ENCODE data around the gene ZNF358. TPM values are rescaled to one million over a fixed set of nuclear protein-coding genes. Genes with fewer than 3 reads are reported as not detected.
A peak's percentile ranks its signal among the peaks of the same experiment; 100 is the strongest.

Gene ZNF358
- total RNA-seq, 1 experiment from 2014 or later, result 30.2 TPM

DNA sequence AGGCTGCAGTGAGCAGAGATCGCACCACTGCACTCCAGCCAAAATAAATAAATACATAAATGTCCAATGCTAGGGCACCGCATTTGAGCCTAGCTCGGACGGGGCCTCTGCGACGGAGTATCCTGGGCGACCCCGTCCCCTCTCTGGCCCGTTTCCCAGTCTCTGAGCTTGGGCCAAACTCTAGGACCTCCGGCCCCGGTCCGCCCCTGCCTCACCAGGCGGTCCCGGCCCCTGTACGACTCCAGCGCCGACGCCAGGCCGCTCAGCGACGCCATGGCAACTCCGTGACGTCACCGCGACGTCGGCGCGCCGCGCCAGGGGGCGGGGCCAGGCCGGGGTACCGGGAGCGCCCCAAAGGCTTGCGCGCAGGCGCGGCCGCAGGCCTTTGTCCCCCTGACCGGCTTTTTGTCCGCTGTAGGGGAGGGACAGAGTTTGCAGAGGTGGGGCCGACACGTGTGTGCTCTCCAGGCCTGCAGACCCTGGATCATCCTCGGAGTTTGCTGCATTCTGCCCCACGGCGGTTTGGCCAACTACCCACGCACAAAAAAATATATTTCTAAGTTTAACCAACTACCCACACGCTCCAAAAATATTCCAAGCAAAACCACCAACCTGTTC is 27.1 kb upstream of the ZNF358 start, which contains the start of gene PEX11G:
TSS of gene PEX11G (minus strand) at position 300 of the 618 bp plus-strand sequence. CDS start at position 275, 25 bp downstream.
- TF ChIP-seq, protein P1, sequence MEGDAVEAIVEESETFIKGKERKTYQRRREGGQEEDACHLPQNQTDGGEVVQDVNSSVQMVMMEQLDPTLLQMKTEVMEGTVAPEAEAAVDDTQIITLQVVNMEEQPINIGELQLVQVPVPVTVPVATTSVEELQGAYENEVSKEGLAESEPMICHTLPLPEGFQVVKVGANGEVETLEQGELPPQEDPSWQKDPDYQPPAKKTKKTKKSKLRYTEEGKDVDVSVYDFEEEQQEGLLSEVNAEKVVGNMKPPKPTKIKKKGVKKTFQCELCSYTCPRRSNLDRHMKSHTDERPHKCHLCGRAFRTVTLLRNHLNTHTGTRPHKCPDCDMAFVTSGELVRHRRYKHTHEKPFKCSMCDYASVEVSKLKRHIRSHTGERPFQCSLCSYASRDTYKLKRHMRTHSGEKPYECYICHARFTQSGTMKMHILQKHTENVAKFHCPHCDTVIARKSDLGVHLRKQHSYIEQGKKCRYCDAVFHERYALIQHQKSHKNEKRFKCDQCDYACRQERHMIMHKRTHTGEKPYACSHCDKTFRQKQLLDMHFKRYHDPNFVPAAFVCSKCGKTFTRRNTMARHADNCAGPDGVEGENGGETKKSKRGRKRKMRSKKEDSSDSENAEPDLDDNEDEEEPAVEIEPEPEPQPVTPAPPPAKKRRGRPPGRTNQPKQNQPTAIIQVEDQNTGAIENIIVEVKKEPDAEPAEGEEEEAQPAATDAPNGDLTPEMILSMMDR (IDR thresholded peaks at IDR 0.05), result no peak
- TF ChIP-seq TCF7L2 (IDR thresholded peaks at IDR 0.05; ENCODE audit: low read depth, low read length) (0 out of 2 replicates have a peak, but pooled peaks have one; percentile 24), SIN3A (IDR thresholded peaks at IDR 0.05; ENCODE audit: borderline replicate concordance, insufficient read depth, low read depth, low read length) (peak; percentile 74; the same call in 1 of the 2 replicates)
- TF ChIP-seq, protein P2, sequence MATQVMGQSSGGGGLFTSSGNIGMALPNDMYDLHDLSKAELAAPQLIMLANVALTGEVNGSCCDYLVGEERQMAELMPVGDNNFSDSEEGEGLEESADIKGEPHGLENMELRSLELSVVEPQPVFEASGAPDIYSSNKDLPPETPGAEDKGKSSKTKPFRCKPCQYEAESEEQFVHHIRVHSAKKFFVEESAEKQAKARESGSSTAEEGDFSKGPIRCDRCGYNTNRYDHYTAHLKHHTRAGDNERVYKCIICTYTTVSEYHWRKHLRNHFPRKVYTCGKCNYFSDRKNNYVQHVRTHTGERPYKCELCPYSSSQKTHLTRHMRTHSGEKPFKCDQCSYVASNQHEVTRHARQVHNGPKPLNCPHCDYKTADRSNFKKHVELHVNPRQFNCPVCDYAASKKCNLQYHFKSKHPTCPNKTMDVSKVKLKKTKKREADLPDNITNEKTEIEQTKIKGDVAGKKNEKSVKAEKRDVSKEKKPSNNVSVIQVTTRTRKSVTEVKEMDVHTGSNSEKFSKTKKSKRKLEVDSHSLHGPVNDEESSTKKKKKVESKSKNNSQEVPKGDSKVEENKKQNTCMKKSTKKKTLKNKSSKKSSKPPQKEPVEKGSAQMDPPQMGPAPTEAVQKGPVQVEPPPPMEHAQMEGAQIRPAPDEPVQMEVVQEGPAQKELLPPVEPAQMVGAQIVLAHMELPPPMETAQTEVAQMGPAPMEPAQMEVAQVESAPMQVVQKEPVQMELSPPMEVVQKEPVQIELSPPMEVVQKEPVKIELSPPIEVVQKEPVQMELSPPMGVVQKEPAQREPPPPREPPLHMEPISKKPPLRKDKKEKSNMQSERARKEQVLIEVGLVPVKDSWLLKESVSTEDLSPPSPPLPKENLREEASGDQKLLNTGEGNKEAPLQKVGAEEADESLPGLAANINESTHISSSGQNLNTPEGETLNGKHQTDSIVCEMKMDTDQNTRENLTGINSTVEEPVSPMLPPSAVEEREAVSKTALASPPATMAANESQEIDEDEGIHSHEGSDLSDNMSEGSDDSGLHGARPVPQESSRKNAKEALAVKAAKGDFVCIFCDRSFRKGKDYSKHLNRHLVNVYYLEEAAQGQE (IDR thresholded peaks at IDR 0.05; ENCODE audit: insufficient read depth in 1 of 2, low read depth in 2 of 2, low read length in 1 of 2), result peak in 1 of 2 experiments; percentile 52; a peak in 1 of 4 replicates
- peak within 1 kb of the TSS; percentile 90 for H3K27ac ChIP-seq (ENCODE audit: low read length)
- intact Hi-C loops (cut with micrococcal nuclease; ENCODE audit: unreplicated experiment), result no loop called here
- ChIA-PET CTCF (no interaction called here), POLR2A (no interaction called here)
- H3K9me3 ChIP-seq (ENCODE audit: control insufficient read depth, insufficient read depth, low read depth, low read length), result no peaks in the 10 kb centered on the region
- peak; percentile 98 for ATAC-seq
- peak within 1 kb of the TSS; percentile 55 to 61 for H3K4me3 ChIP-seq (ENCODE audit: low read depth in 2 of 2, low read length in 2 of 2)
- peaks cover 6% of the 10 kb centered on the region for H3K4me1 ChIP-seq (ENCODE audit: control insufficient read depth, insufficient read depth, low read length)
- DNase-seq (ENCODE audit: low read depth, low spot score), result peak; percentile 39
- BruUV-seq (replicated peaks), result no TSS peak
- in situ Hi-C loops (cut with HindIII; ENCODE audit: low pct_unique_long_range_greater_than_20kb, low sequenced_read_pairs), result no loop called here
- H3K36me3 ChIP-seq (ENCODE audit: control insufficient read depth, insufficient read depth, low read length), result no peaks in the 10 kb centered on the region
- H3K27me3 ChIP-seq (ENCODE audit: control insufficient read depth, insufficient read depth, low read length), result no peaks in the 10 kb centered on the region

DNA sequence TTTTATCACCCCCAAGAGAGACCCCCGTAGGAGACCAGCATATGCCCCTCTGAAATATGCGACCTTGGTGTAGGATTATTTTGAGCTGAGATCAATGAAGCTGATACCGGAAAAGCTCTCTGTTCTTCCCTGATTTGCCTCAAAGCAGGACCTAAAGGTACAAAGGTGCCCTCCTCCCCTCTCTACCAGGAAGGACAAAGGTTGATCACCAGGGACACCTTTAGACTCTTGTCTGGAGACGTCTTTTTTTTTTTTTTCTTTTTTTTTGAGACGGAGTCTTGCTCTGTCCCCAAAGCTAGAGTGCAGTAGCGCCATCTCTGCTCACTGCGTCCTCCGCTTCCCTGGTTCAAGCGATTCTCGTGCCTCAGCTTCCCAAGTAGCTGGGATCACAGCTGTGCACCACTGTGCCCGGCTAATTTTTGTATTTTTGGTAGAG is 26.3 kb upstream of the ZNF358 start:
- no peak for TF ChIP-seq TCF7L2 (IDR thresholded peaks at IDR 0.05; ENCODE audit: low read depth, low read length)
- TF ChIP-seq POLR2AphosphoS5 (IDR thresholded peaks at IDR 0.05; ENCODE audit: low read depth, low read length), result no peak
- TF ChIP-seq, protein P2 (IDR thresholded peaks at IDR 0.05; ENCODE audit: insufficient read depth in 1 of 2, low read depth in 2 of 2, low read length in 1 of 2), result no peak
- TF ChIP-seq, protein P1 (IDR thresholded peaks at IDR 0.05), result no peak
- no peak for TF ChIP-seq SIN3A (IDR thresholded peaks at IDR 0.05; ENCODE audit: borderline replicate concordance, insufficient read depth, low read depth, low read length)
- CTCF ChIA-PET, result interaction anchor here (0.8 kb wide), 1 partner anchor 32 kb away, joined by 6 read pairs; no protein-coding TSS in a partner anchor
- ATAC-seq (no peak), DNase-seq (ENCODE audit: low read depth, low spot score) (no peak)
- H3K27me3 ChIP-seq (ENCODE audit: control insufficient read depth, insufficient read depth, low read length), result no peaks in the 10 kb centered on the region
- intact Hi-C loops (cut with micrococcal nuclease; ENCODE audit: unreplicated experiment), result no loop called here
- POLR2A ChIA-PET, result no interaction called here
- peaks cover 6% of the 10 kb centered on the region for H3K4me1 ChIP-seq (ENCODE audit: control insufficient read depth, insufficient read depth, low read length)
- H3K36me3 ChIP-seq (ENCODE audit: control insufficient read depth, insufficient read depth, low read length), result no peaks in the 10 kb centered on the region
- H3K9me3 ChIP-seq (ENCODE audit: control insufficient read depth, insufficient read depth, low read depth, low read length), result no peaks in the 10 kb centered on the region
- BruUV-seq (replicated peaks), result no TSS peak
- in situ Hi-C loops (cut with HindIII; ENCODE audit: low pct_unique_long_range_greater_than_20kb, low sequenced_read_pairs), result no loop called here
- peak overlapping the region; percentile 55 to 61; a peak in 3 of 4 replicates for H3K4me3 ChIP-seq (ENCODE audit: low read depth in 2 of 2, low read length in 2 of 2)
- H3K27ac ChIP-seq (ENCODE audit: low read length), result peak overlapping the region; percentile 90

Data from Panc1 (cell line).